Endothelial cell of umbilical vein (primary cell): Measurements from ENCODE around the gene CACNB4.

ENCODE experiments used
- CTCF ChIP-seq, 2 donors: IDR thresholded peaks; 1 replicate in 1 of 2; 2 replicates in 1 of 2; pipeline ENCODE4 v1.5.1; 2011; ENCODE audit warnings: low read length in 2 of 2, mild to moderate bottlenecking in 2 of 2, moderate library complexity in 2 of 2, control low read depth in 1 of 2, inconsistent platforms in 1 of 2, low read depth in 1 of 2; ENCODE audit not compliant: insufficient read depth in 1 of 2; ENCODE audit errors: extremely low read depth in 1 of 2
- EZH2 ChIP-seq: IDR thresholded peaks from 2 replicates; pipeline ENCODE4 v1.6.1; 2012; ENCODE audit warnings: borderline replicate concordance, low read depth, mild to moderate bottlenecking, moderate library complexity, low read length, inconsistent platforms; ENCODE audit not compliant: severe bottlenecking
- FOS ChIP-seq: IDR thresholded peaks from 2 replicates; pipeline ENCODE4 v1.6.1; 2011; ENCODE audit warnings: mild to moderate bottlenecking, low read length, moderate library complexity, borderline replicate concordance; ENCODE audit not compliant: insufficient read depth
- JUN ChIP-seq: IDR thresholded peaks from 2 replicates; pipeline ENCODE4 v1.6.1; 2011; ENCODE audit warnings: borderline replicate concordance, low read depth; ENCODE audit not compliant: insufficient read length, insufficient read depth
- POLR2A ChIP-seq: IDR thresholded peaks from 2 replicates; pipeline ENCODE4 v1.6.1; 2012; ENCODE audit warnings: low read depth, mild to moderate bottlenecking, control low read depth, low read length
- POLR2AphosphoS5 ChIP-seq: IDR thresholded peaks from 2 replicates; pipeline ENCODE4 v1.6.1; 2012; ENCODE audit warnings: low read depth, mild to moderate bottlenecking, control low read depth, low read length, moderate library complexity; ENCODE audit not compliant: insufficient read depth

GRCh38 chr2:152011724-152012123 lies 87.1 kb downstream of the CACNB4 start:
- TF ChIP-seq POLR2A (no peak), CTCF (IDR thresholded peaks at IDR 0.05; ENCODE audit: extremely low read depth in 1 of 2, insufficient read depth in 1 of 2, low read depth in 1 of 2, low read length in 2 of 2) (no peak), FOS (no peak), POLR2AphosphoS5 (no peak), EZH2 (no peak), JUN (no peak)
